Panc1 (cell line): ENCODE results near the gene TMEM217. TPM values are rescaled to one million over a fixed set of nuclear protein-coding genes. Genes with fewer than 3 reads are reported as not detected.

ENCODE experiments used
- ATAC-seq: fragments of 200-7000 bp; cut with Tn5 transposase; 2 replicates; pipeline ENCODE4 v1.9.1; 2020; ENCODE audit warnings: mild to moderate bottlenecking, moderate library complexity
- BruUV-seq: library from RNA; stranded (reverse); fragments of 400-500 nt; replicated peaks from 2 replicates; lab custom pipeline; 2021; lab: Mats Ljungman, UMichigan
- CTCF ChIA-PET: fragments of 300-600 bp; sonication (Branson Sonifier 250); formaldehyde crosslinking; loops from one replicate; lab custom pipeline; 2022; ENCODE audit warnings: antibody characterized with exemption; lab: Charles Lee
- POLR2A ChIA-PET: fragments of 300-600 bp; sonication (Branson Sonifier 250); formaldehyde crosslinking; loops from one replicate; lab custom pipeline; 2022; ENCODE audit warnings: antibody characterized with exemption; lab: Charles Lee
- DNase-seq: peaks from one replicate; pipeline ENCODE4 v3.0.0-alpha.2; 2010; ENCODE audit warnings: low read depth, low spot score
- H3K27ac ChIP-seq: 2 replicates; pipeline ENCODE4 v1.5.1; 2011; ENCODE audit warnings: mild to moderate bottlenecking, low read length, inconsistent platforms
- H3K27me3 ChIP-seq: fragments of 200-500 bp; sonication (Bioruptor generic); 2 replicates; pipeline ENCODE4 v1.6.0; 2014; ENCODE audit warnings: low read length, inconsistent platforms; ENCODE audit not compliant: control insufficient read depth, insufficient read depth
- H3K36me3 ChIP-seq: fragments of 200-500 bp; sonication (Bioruptor generic); 2 replicates; pipeline ENCODE4 v1.5.1; 2014; ENCODE audit warnings: inconsistent platforms, mild to moderate bottlenecking, low read length, moderate library complexity; ENCODE audit not compliant: control insufficient read depth, insufficient read depth
- H3K4me1 ChIP-seq: 2 replicates; pipeline ENCODE4 v1.5.1; 2011; ENCODE audit warnings: inconsistent platforms, mild to moderate bottlenecking, low read length, moderate library complexity; ENCODE audit not compliant: control insufficient read depth, insufficient read depth
- H3K4me3 ChIP-seq, 2 experiments: 2 replicates each; pipeline ENCODE4 v1.5.1; 2011 to 2012; ENCODE audit warnings: low read depth in 2 of 2, low read length in 2 of 2, mild to moderate bottlenecking in 2 of 2, inconsistent platforms in 1 of 2, moderate library complexity in 1 of 2
- H3K9me3 ChIP-seq: fragments of 200-500 bp; sonication (Bioruptor generic); 2 replicates; pipeline ENCODE4 v1.5.1; 2014; ENCODE audit warnings: low read depth, mild to moderate bottlenecking, inconsistent platforms, low read length, moderate library complexity; ENCODE audit not compliant: control insufficient read depth, insufficient read depth
- CTCF ChIP-seq: fragments of 450-650 bp; IDR thresholded peaks from 2 replicates; pipeline ENCODE4 v1.5.1; 2017; ENCODE audit warnings: mild to moderate bottlenecking
- POLR2AphosphoS5 ChIP-seq: IDR thresholded peaks from 2 replicates; pipeline ENCODE4 v1.6.1; 2012; ENCODE audit warnings: mild to moderate bottlenecking, low read depth, low read length, moderate library complexity
- REST ChIP-seq, 2 experiments: IDR thresholded peaks; 2 replicates each; pipeline ENCODE4 v1.6.1; 2011 to 2012; ENCODE audit warnings: low read depth in 2 of 2, control low read depth in 1 of 2, low read length in 1 of 2, mild to moderate bottlenecking in 1 of 2, moderate library complexity in 1 of 2; ENCODE audit not compliant: insufficient read depth in 1 of 2
- SIN3A ChIP-seq: IDR thresholded peaks from 2 replicates; pipeline ENCODE4 v1.6.1; 2012; ENCODE audit warnings: low read depth, mild to moderate bottlenecking, low read length, moderate library complexity, borderline replicate concordance; ENCODE audit not compliant: insufficient read depth
- TCF7L2 ChIP-seq: IDR thresholded peaks from 2 replicates; pipeline ENCODE4 v1.6.1; 2011; ENCODE audit warnings: mild to moderate bottlenecking, low read depth, low read length, inconsistent platforms
- in situ Hi-C: cut with HindIII; loops from 2 replicates; pipeline ENCODE4 v1.10.0; 2016; ENCODE audit warnings: low sequenced_read_pairs, low pct_unique_long_range_greater_than_20kb
- intact Hi-C: fragments of 100-400 bp; cut with micrococcal nuclease; formaldehyde crosslinking; loops from one replicate; pipeline ENCODE4 v1.10.0; 2022; ENCODE audit not compliant: unreplicated experiment
- total RNA-seq: library from RNA; stranded (reverse); gene quantifications from one replicate; pipeline ENCODE4 v1.2.1, GENCODE V29; 2021; ENCODE audit not compliant: unreplicated experiment

TMEM217 gene
- total RNA-seq, 1 experiment from 2014 or later, result 4.0 TPM

GRCh38 chr6:37251211-37251780 lies 6.6 kb downstream of the TMEM217 start:
- intact Hi-C loops, result no loop called here
- TF ChIP-seq CTCF, result no peak
- no peak for TF ChIP-seq POLR2AphosphoS5
- TF ChIP-seq REST (IDR thresholded peaks at IDR 0.05; ENCODE audit: insufficient read depth in 1 of 2, low read depth in 2 of 2, low read length in 1 of 2), result no peak
- no peak for TF ChIP-seq SIN3A
- no peak for TF ChIP-seq TCF7L2
- Histone ChIP-seq H3K27ac (no peak overlapping the region), H3K4me3 (no peak overlapping the region), H3K27me3 (no peaks in the 10 kb centered on the region), H3K9me3 (no peaks in the 10 kb centered on the region), H3K4me1 (no peaks in the 10 kb centered on the region), H3K36me3 (no peaks in the 10 kb centered on the region)
- BruUV-seq, result no TSS peak
- in situ Hi-C loops, result no loop called here
- CTCF ChIA-PET, result no interaction called here
- POLR2A ChIA-PET, result no interaction called here
- ATAC-seq (no peak), DNase-seq (no peak)

- in situ Hi-C loops, result no loop called here
- POLR2A ChIA-PET, result no interaction called here
- Histone ChIP-seq H3K4me1 (peaks cover 16% of the 10 kb centered on the region), H3K27ac (no peak overlapping the region), H3K4me3 (no peak overlapping the region), H3K9me3 (no peaks in the 10 kb centered on the region), H3K27me3 (no peaks in the 10 kb centered on the region), H3K36me3 (no peaks in the 10 kb centered on the region)
- BruUV-seq, result no TSS peak
- DNase-seq (no peak), ATAC-seq (no peak)
- no peak for TF ChIP-seq SIN3A
- no peak for TF ChIP-seq POLR2AphosphoS5
- no peak for TF ChIP-seq TCF7L2
- TF ChIP-seq CTCF, result no peak
- TF ChIP-seq REST (IDR thresholded peaks at IDR 0.05; ENCODE audit: insufficient read depth in 1 of 2, low read depth in 2 of 2, low read length in 1 of 2), result no peak
- intact Hi-C loops, result no loop called here
- CTCF ChIA-PET, result no interaction called here
Observed at GRCh38 chr6:37244430-37245310, 13.3 kb downstream of the TMEM217 start.
